ENCODE results near the gene ARHGAP23. TPM values are rescaled to one million over a fixed set of nuclear protein-coding genes. Genes with fewer than 3 reads are reported as not detected.

Gene ARHGAP23
- total RNA-seq, 3 donors from 2014 or later (not counting 1 experiment from before 2014, with no cell fraction given) = 0.19 to 1.8 (median 1.7) TPM

DNA sequence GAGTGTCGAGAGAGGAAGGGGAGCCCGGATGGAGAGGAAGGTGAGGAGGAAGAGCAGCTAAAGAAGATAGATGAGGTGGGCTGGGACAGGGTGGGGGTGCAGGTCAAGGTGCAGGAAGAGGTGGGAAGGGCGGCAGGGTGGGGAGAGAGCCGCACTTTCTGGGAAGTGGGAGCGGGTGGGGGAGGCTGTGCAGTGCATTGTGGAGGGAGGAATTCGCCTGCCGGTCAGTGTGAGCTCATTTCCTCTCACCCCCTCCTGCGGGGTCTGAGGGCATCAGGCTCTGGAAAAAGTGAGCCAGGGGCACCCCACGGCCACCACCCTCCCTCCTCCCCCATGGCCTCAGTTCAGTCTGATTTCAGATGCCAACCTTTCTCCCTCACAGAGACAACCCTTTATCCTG lies 2.5 kb upstream of the ARHGAP23 start:
- Mint-ChIP-seq H3K36me3 (no peaks in the 10 kb centered on the region), H3K4me3 (peak overlapping the region; percentile 49), H3K27me3 (ENCODE audit: low read depth in 2 of 2) (peaks cover 29 to 36% of the 10 kb centered on the region in 2 donors), H3K27ac (no peak overlapping the region), H3K4me1 (peaks cover 12 to 34% of the 10 kb centered on the region in 2 donors), H3K9me3 (no peaks in the 10 kb centered on the region)
- H3K27me3 ChIP-seq (ENCODE audit: control insufficient read depth, insufficient read depth, low read length) = peaks cover 12% of the 10 kb centered on the region
- ATAC-seq (no peak), DNase-seq (no peak)
- H3K27ac ChIP-seq (ENCODE audit: low read length) = no peak overlapping the region
- H3K36me3 ChIP-seq (ENCODE audit: control insufficient read depth, insufficient read depth, low read length) = no peaks in the 10 kb centered on the region
- TF ChIP-seq CTCF (IDR thresholded peaks at IDR 0.05) = no peak
- intact Hi-C loops (cut with micrococcal nuclease) = no loop called here
- WGBS (ENCODE audit: insufficient coverage) = 36% methylated on average over 6 of the region's 9 CpGs
- no peaks in the 10 kb centered on the region for H3K9me3 ChIP-seq (ENCODE audit: control insufficient read depth, insufficient read depth, low read length)
- no peak overlapping the region for H3K4me3 ChIP-seq (ENCODE audit: low read length)
- H3K4me1 ChIP-seq (ENCODE audit: control insufficient read depth, insufficient read depth, low read length) = peaks cover 19% of the 10 kb centered on the region

GRCh38 chr17:38426441-38426840 lies 1.8 kb upstream of the ARHGAP23 start:
- no peak overlapping the region for H3K4me3 Mint-ChIP-seq
- intact Hi-C loops (cut with micrococcal nuclease) = no loop called here
- peaks cover 29 to 32% of the 10 kb centered on the region in 2 donors for H3K27me3 Mint-ChIP-seq (ENCODE audit: low read depth in 2 of 2)
- no peak overlapping the region for H3K27ac Mint-ChIP-seq
- H3K36me3 Mint-ChIP-seq = no peaks in the 10 kb centered on the region
- H3K4me3 ChIP-seq (ENCODE audit: low read length) = no peak overlapping the region
- no peak overlapping the region for H3K27ac ChIP-seq (ENCODE audit: low read length)
- no peaks in the 10 kb centered on the region for H3K9me3 Mint-ChIP-seq
- DNase-seq (no peak), ATAC-seq (no peak)
- no peaks in the 10 kb centered on the region for H3K9me3 ChIP-seq (ENCODE audit: control insufficient read depth, insufficient read depth, low read length)
- peaks cover 19% of the 10 kb centered on the region for H3K4me1 ChIP-seq (ENCODE audit: control insufficient read depth, insufficient read depth, low read length)
- peaks cover 9% of the 10 kb centered on the region for H3K27me3 ChIP-seq (ENCODE audit: control insufficient read depth, insufficient read depth, low read length)
- H3K4me1 Mint-ChIP-seq = peaks cover 12 to 34% of the 10 kb centered on the region in 2 donors
- no peak for TF ChIP-seq CTCF (IDR thresholded peaks at IDR 0.05)
- no peaks in the 10 kb centered on the region for H3K36me3 ChIP-seq (ENCODE audit: control insufficient read depth, insufficient read depth, low read length)

DNA sequence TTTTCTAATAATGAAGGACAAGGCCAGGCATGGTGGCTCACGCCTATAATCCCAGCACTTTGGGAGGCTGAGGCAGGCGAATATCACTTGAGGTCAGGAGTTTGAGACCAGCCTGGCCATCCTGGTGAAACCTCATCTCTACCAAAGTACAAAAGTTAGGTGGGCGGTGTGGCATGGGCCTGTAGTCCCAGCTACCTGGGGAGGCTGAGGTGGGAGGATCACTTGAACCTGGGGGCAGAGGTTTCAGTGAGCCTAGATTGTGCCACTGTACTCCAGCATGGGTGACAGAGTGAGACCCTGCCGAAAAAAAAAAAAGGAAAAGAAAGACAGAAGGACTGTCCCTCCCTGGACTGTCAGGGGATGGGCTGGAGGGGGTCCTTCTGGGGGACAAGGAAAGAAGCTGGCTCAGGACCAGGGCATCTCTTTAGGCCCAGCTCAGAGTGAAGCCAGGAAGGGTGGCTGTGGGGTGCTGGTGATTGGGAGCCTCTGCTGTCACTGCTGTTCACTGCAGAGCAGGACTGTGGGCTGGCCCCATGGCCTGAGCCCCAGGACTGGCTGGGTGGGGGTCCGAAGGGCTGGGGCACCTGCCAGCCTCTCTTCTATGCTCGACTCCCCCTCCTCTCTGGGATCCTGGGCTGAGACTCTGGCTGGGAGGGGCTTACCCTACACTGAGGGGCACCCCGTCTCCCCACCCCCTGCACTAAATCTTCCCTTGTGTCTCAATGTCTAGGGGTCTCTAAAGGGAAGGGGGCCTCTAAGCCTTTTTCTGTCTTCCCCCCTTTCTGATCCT lies 909 bp upstream of the ARHGAP23 start:
- peaks cover 12 to 34% of the 10 kb centered on the region in 2 donors for H3K4me1 Mint-ChIP-seq
- no peak for TF ChIP-seq CTCF (IDR thresholded peaks at IDR 0.05)
- intact Hi-C loops (cut with micrococcal nuclease) = no loop called here
- H3K27ac Mint-ChIP-seq = peak overlapping the region in 1 of 2 donors; percentile 28
- ATAC-seq (no peak), DNase-seq (no peak)
- H3K36me3 Mint-ChIP-seq = no peaks in the 10 kb centered on the region
- H3K36me3 ChIP-seq (ENCODE audit: control insufficient read depth, insufficient read depth, low read length) = no peaks in the 10 kb centered on the region
- peaks cover 9% of the 10 kb centered on the region for H3K27me3 ChIP-seq (ENCODE audit: control insufficient read depth, insufficient read depth, low read length)
- peak overlapping the region; percentile 70 for H3K4me3 Mint-ChIP-seq
- peaks cover 28 to 29% of the 10 kb centered on the region in 2 donors for H3K27me3 Mint-ChIP-seq (ENCODE audit: low read depth in 2 of 2)
- H3K27ac ChIP-seq (ENCODE audit: low read length) = no peak overlapping the region
- H3K9me3 Mint-ChIP-seq = no peaks in the 10 kb centered on the region
- H3K9me3 ChIP-seq (ENCODE audit: control insufficient read depth, insufficient read depth, low read length) = no peaks in the 10 kb centered on the region
- peaks cover 19% of the 10 kb centered on the region for H3K4me1 ChIP-seq (ENCODE audit: control insufficient read depth, insufficient read depth, low read length)
- H3K4me3 ChIP-seq (ENCODE audit: low read length) = no peak overlapping the region
- WGBS (ENCODE audit: insufficient coverage) = 71% methylated on average over 7 of the region's 7 CpGs
